Activated T-helper 1 cell treated with anti-CD3 and anti-CD28 coated beads, Interleukin-2, amount 50 U/mL, for 16 hours (primary cell): ENCODE measurements around the gene MMS22L.

Experiments
- DNase-seq, 2 donors: peaks; one replicate each; pipeline ENCODE4 v3.0.0-alpha.2; 2020; ENCODE audit warnings: low read depth in 1 of 2, low spot score in 1 of 2

Gene MMS22L

GRCh38 chr6:97095311-97095850 lies 187.6 kb downstream of the MMS22L start:
- DNase-seq = no peak

GRCh38 chr6:97094376-97094775 lies 188.6 kb downstream of the MMS22L start:
- DNase-seq = no peak

DNA sequence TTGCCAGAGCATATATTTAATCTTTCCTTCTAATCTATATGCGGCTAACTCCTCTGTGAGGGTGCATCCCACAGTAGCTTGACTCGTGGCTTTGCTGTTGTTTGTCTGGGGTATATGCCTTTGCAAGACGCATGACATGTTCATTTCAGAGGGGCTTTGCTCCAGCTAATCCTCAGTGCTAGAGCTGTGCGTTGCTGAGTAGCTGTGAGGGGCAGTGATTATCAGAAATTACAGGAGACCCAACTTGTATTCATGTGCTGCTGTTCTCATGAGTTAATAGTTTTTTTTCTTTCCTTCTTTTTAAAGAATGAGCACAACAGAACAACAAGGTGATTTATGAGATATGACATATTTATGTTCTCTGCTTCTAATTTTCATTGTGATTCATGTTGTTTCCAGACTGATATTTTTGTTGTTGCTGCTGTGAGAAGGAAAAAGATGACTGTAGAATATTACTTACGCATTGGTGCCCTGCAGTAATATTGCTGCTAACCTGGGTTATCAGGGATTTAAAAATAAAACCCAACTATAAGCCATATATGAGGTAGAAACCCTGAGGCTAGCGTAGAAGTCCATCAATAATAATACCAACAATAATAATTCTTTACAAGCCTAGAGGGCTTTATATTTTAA lies 190.2 kb downstream of the MMS22L start:
- no peak for DNase-seq
